Measurements from ENCODE around the gene MYBPC2. TPM values are rescaled to one million over a fixed set of nuclear protein-coding genes. Genes with fewer than 3 reads are reported as not detected.

MYBPC2 gene
- polyA plus RNA-seq, 1 of the 3 experiments (the other 2 are of a cell fraction) = not detected

GRCh38 chr19:50486823-50487515 lies 54.3 kb downstream of the MYBPC2 start:
- Histone ChIP-seq H3K9me3 (no peaks in the 10 kb centered on the region; the same call in 1 of the 2 replicates), H3K9me2 (no peaks in the 10 kb centered on the region), H3K79me2 (ENCODE audit: insufficient read depth) (no peaks in the 10 kb centered on the region), H3K4me2 (no peak overlapping the region), H2AFZ (ENCODE audit: low read depth) (no peak overlapping the region), H3K4me1 (ENCODE audit: control insufficient read depth in 1 of 2, insufficient read depth in 2 of 2, low read depth in 1 of 2, low read length in 1 of 2) (peaks cover 0 to 3% of the 10 kb centered on the region in 2 experiments; a peak in 1 of 4 replicates), H3K4me3 (ENCODE audit: low read depth in 2 of 2, low read length in 1 of 2) (peak overlapping the region in 1 of 2 experiments; percentile 18; a peak in 1 of 4 replicates), H4K20me1 (ENCODE audit: insufficient read depth) (no peaks in the 10 kb centered on the region), H3K9ac (no peak overlapping the region), H3F3A (replicated peaks; ENCODE audit: insufficient read depth) (no peaks in the 10 kb centered on the region), H3K27me3 (ENCODE audit: insufficient read depth) (peaks cover 5% of the 10 kb centered on the region; the same call in 1 of the 2 replicates), H3K36me3 (replicated peaks in 1 of 2; ENCODE audit: control insufficient read depth in 1 of 2, insufficient read depth in 2 of 2, low read length in 1 of 2) (peaks cover 3 to 8% of the 10 kb centered on the region in 2 experiments), H3K27ac (ENCODE audit: low read depth in 2 of 2, low read length in 1 of 2) (no peak overlapping the region)
- POLR2A ChIA-PET = no interaction called here
- WGBS (ENCODE audit: low lambda C conversion rate) = 77% methylated on average over 18 of the region's 18 CpGs
- CTCF ChIA-PET = interaction anchor here (1.2 to 2.6 kb wide), 4 partner anchors 14 to 69 kb away, joined by 3 to 8 read pairs (median 5); no protein-coding TSS in a partner anchor
- TF ChIP-seq GABPA (IDR thresholded peaks at IDR 0.05; ENCODE audit: low read depth) = no peak
- peak; percentile 55 for TF ChIP-seq CTCF (IDR thresholded peaks at IDR 0.05)
- TF ChIP-seq POLR2AphosphoS5 (IDR thresholded peaks at IDR 0.05; ENCODE audit: low read depth, low read length) = no peak
- peak; percentile 30; the same call in 1 of the 2 replicates for TF ChIP-seq RAD21 (IDR thresholded peaks at IDR 0.05; ENCODE audit: low read length)
- peak; percentile 57 for DNase-seq

GRCh38 chr19:50488389-50489194 lies 55.9 kb downstream of the MYBPC2 start:
- Histone ChIP-seq H3K79me2 (ENCODE audit: insufficient read depth) (no peaks in the 10 kb centered on the region), H3K4me1 (ENCODE audit: control insufficient read depth in 1 of 2, insufficient read depth in 2 of 2, low read depth in 1 of 2, low read length in 1 of 2) (peaks cover 0 to 3% of the 10 kb centered on the region in 2 experiments; a peak in 1 of 4 replicates), H3K4me3 (ENCODE audit: low read depth in 2 of 2, low read length in 1 of 2) (no peak overlapping the region), H3K4me2 (no peak overlapping the region), H3F3A (replicated peaks; ENCODE audit: insufficient read depth) (no peaks in the 10 kb centered on the region), H3K9me3 (no peaks in the 10 kb centered on the region; the same call in 1 of the 2 replicates), H3K36me3 (replicated peaks in 1 of 2; ENCODE audit: control insufficient read depth in 1 of 2, insufficient read depth in 2 of 2, low read length in 1 of 2) (peaks cover 0 to 3% of the 10 kb centered on the region in 2 experiments), H3K9me2 (no peaks in the 10 kb centered on the region), H3K9ac (no peak overlapping the region), H3K27ac (ENCODE audit: low read depth in 2 of 2, low read length in 1 of 2) (no peak overlapping the region), H4K20me1 (ENCODE audit: insufficient read depth) (no peaks in the 10 kb centered on the region), H2AFZ (ENCODE audit: low read depth) (no peak overlapping the region), H3K27me3 (ENCODE audit: insufficient read depth) (peaks cover 5% of the 10 kb centered on the region; the same call in 1 of the 2 replicates)
- CTCF ChIA-PET = interaction anchor here (2.6 to 3.1 kb wide), 2 partner anchors 12 to 68 kb away, joined by 8 to 9 read pairs; no protein-coding TSS in a partner anchor
- 40% methylated on average over 13 of the region's 13 CpGs for WGBS (ENCODE audit: low lambda C conversion rate)
- DNase-seq = no peak
- POLR2A ChIA-PET = no interaction called here
- no peak for TF ChIP-seq GATA2 (CRISPR knock-in tag; IDR thresholded peaks at IDR 0.05)

All from SK-N-SH (cell line).